NT2/D1 (cell line): Measurements from ENCODE around the gene RFC2.

Experiments
- SUZ12 ChIP-seq: IDR thresholded peaks from 2 replicates; pipeline ENCODE4 v1.6.1; 2011; ENCODE audit not compliant: insufficient read length, insufficient read depth; ENCODE audit errors: extremely low read depth
- YY1 ChIP-seq: IDR thresholded peaks from 2 replicates; pipeline ENCODE4 v1.6.1; 2011; ENCODE audit not compliant: insufficient read length, insufficient read depth
- ZNF274 ChIP-seq: IDR thresholded peaks from 2 replicates; pipeline ENCODE4 v1.6.1; 2011; ENCODE audit warnings: mild to moderate bottlenecking, low read depth, low read length

DNA sequence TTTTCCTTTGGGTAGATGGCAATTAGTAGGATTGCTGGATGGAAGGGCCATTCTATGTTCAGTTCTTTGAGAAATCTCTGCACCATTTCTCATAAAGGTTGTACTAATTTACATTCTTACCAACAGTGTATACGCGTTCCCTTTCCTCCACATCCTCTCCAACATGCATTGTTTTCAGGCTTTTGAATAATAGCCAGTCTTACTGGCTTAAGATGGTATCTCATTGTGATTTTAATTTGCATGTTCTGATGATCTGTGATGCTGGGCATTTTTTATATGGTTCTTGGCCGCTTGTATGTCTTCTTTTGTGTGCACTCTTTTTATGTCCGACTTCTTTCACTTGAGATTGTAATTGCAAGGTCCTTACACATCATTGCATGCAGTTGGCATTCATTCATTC, 46.7 kb upstream of the RFC2 start:
- TF ChIP-seq YY1 (no peak), ZNF274 (no peak), SUZ12 (no peak)
